A673 (cell line): ENCODE data around the gene PAPSS1. TPM values are rescaled to one million over a fixed set of nuclear protein-coding genes. Genes with fewer than 3 reads are reported as not detected.
A peak's percentile ranks its signal among the peaks of the same experiment; 100 is the strongest.

Experiments
- BruUV-seq: library from RNA; stranded (reverse); fragments of 400-500 nt; replicated peaks from 2 replicates; lab custom pipeline; 2021; lab: Mats Ljungman, UMichigan
- CTCF ChIA-PET: fragments of 300-600 bp; sonication (Branson Sonifier 250); formaldehyde crosslinking; loops from one replicate; lab custom pipeline; 2022; ENCODE audit warnings: antibody characterized with exemption; lab: Charles Lee
- POLR2A ChIA-PET: fragments of 300-600 bp; sonication (Branson Sonifier 250); formaldehyde crosslinking; loops from one replicate; lab custom pipeline; 2022; ENCODE audit warnings: antibody characterized with exemption; ENCODE audit not compliant: low non-redundant PET; lab: Charles Lee
- DNase-seq: peaks from one replicate; pipeline ENCODE4 v3.0.0-alpha.2; 2015; ENCODE audit warnings: low spot score
- H3K27ac ChIP-seq: fragments of 200-600 bp; sonication (generic); 2 replicates; pipeline ENCODE4 v1.5.1; 2016; ENCODE audit warnings: mixed run types, low read depth, mild to moderate bottlenecking, mixed read lengths, antibody characterized with exemption, low read length; ENCODE audit not compliant: poor library complexity, severe bottlenecking
- H3K27me3 ChIP-seq: fragments of 200-600 bp; sonication (generic); replicated peaks from 2 replicates; pipeline ENCODE4 v1.6.1; 2017; ENCODE audit warnings: mixed run types, low read depth, mild to moderate bottlenecking, mixed read lengths, antibody characterized with exemption, low read length; ENCODE audit not compliant: insufficient read depth, poor library complexity
- H3K36me3 ChIP-seq: fragments of 200-600 bp; sonication (generic); 2 replicates; pipeline ENCODE4 v1.6.1; 2016; ENCODE audit warnings: mixed run types, mild to moderate bottlenecking, mixed read lengths, antibody characterized with exemption, low read length; ENCODE audit not compliant: insufficient read depth, poor library complexity, severe bottlenecking
- H3K4me1 ChIP-seq: fragments of 200-600 bp; sonication (generic); 2 replicates; pipeline ENCODE4 v1.6.1; 2017; ENCODE audit warnings: mixed run types, mild to moderate bottlenecking, mixed read lengths, antibody characterized with exemption, low read length; ENCODE audit not compliant: insufficient read depth, poor library complexity, severe bottlenecking
- H3K4me3 ChIP-seq: fragments of 200-600 bp; sonication (generic); 2 replicates; pipeline ENCODE4 v1.5.1; 2016; ENCODE audit warnings: low read depth, mixed run types, mild to moderate bottlenecking, mixed read lengths, low read length; ENCODE audit not compliant: poor library complexity, severe bottlenecking
- H3K9me3 ChIP-seq: fragments of 200-600 bp; sonication (generic); 2 replicates; pipeline ENCODE4 v1.6.1; 2016; ENCODE audit warnings: mixed run types, low read depth, mild to moderate bottlenecking, mixed read lengths, antibody characterized with exemption, low read length; ENCODE audit not compliant: poor library complexity, severe bottlenecking
- EZH2 ChIP-seq: fragments of 200-600 bp; sonication (generic); IDR thresholded peaks from 2 replicates; pipeline ENCODE4 v1.6.1; 2017; ENCODE audit warnings: borderline replicate concordance, low read depth, mild to moderate bottlenecking, mixed read lengths, antibody characterized with exemption, low read length; ENCODE audit not compliant: poor library complexity, severe bottlenecking
- intact Hi-C: fragments of 100-400 bp; cut with micrococcal nuclease; formaldehyde crosslinking; loops from one replicate; pipeline ENCODE4 v1.10.0; 2022; ENCODE audit not compliant: unreplicated experiment
- total RNA-seq: library from RNA; stranded (reverse); gene quantifications from 2 replicates; pipeline ENCODE4 v1.2.3, GENCODE V29; 2021
- TF ChIP-seq, protein P1 (sequence below): fragments of 300-800, 200-600 bp; sonication (generic); conservative IDR thresholded peaks from 2 replicates; pipeline ENCODE4 v1.5.1; 2017; ENCODE audit warnings: low read depth, mild to moderate bottlenecking, antibody characterized with exemption, low read length, moderate library complexity, mixed read lengths

PAPSS1 gene
- total RNA-seq, 1 experiment from 2014 or later = 150 TPM

GRCh38 chr4:107740381-107740780 lies 20.3 kb upstream of the PAPSS1 start:
- H3K4me1 ChIP-seq = peaks cover 18% of the 10 kb centered on the region
- no peaks in the 10 kb centered on the region for H3K27me3 ChIP-seq
- peak; percentile 39 for DNase-seq
- BruUV-seq = no TSS peak
- ChIA-PET CTCF (no interaction called here), POLR2A (no interaction called here)
- no peak overlapping the region for H3K27ac ChIP-seq
- H3K4me3 ChIP-seq = no peak overlapping the region
- TF ChIP-seq, protein P1, sequence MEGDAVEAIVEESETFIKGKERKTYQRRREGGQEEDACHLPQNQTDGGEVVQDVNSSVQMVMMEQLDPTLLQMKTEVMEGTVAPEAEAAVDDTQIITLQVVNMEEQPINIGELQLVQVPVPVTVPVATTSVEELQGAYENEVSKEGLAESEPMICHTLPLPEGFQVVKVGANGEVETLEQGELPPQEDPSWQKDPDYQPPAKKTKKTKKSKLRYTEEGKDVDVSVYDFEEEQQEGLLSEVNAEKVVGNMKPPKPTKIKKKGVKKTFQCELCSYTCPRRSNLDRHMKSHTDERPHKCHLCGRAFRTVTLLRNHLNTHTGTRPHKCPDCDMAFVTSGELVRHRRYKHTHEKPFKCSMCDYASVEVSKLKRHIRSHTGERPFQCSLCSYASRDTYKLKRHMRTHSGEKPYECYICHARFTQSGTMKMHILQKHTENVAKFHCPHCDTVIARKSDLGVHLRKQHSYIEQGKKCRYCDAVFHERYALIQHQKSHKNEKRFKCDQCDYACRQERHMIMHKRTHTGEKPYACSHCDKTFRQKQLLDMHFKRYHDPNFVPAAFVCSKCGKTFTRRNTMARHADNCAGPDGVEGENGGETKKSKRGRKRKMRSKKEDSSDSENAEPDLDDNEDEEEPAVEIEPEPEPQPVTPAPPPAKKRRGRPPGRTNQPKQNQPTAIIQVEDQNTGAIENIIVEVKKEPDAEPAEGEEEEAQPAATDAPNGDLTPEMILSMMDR = peak; percentile 49
- TF ChIP-seq EZH2 = no peak
- intact Hi-C loops = no loop called here
- H3K9me3 ChIP-seq = peaks cover 9% of the 10 kb centered on the region
- H3K36me3 ChIP-seq = no peaks in the 10 kb centered on the region

DNA sequence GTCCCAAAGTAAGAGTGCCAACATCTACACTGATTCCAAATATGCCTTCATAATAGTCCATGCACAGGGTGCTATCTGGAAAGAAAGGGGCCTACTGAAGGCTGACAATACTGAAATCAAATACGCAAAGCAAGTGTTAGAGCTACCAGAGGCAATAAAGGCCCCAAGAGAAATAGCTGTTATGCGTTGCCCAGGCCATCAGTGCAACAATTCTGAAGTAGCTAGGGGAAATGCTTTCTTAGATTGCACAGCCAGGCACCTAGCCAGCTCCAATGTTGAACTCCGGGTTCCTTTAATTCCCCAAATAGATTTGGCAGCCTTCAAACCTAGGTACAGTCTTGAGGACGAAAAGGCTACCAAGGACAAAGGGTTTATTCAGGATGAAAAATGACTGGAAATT lies 17.4 kb upstream of the PAPSS1 start:
- no peak overlapping the region for H3K4me3 ChIP-seq
- no TSS peak for BruUV-seq
- POLR2A ChIA-PET = no interaction called here
- no peak overlapping the region for H3K27ac ChIP-seq
- no peaks in the 10 kb centered on the region for H3K9me3 ChIP-seq
- intact Hi-C loops = loop anchor here (1.0 to 10.0 kb wide), 5 partner anchors 83 to 703 kb away; partner anchors contain the start of gene DKK2
- CTCF ChIA-PET = interaction anchor here (0.5 to 0.8 kb wide), 2 partner anchors 82 to 347 kb away, joined by 3 read pairs; no protein-coding TSS in a partner anchor
- no peak for DNase-seq
- H3K27me3 ChIP-seq = no peaks in the 10 kb centered on the region
- H3K36me3 ChIP-seq = no peaks in the 10 kb centered on the region
- TF ChIP-seq, protein P1 = no peak
- no peak for TF ChIP-seq EZH2
- H3K4me1 ChIP-seq = peaks cover 37% of the 10 kb centered on the region

- Histone ChIP-seq H3K4me3 (no peak overlapping the region), H3K27me3 (no peaks in the 10 kb centered on the region), H3K4me1 (peaks cover 37% of the 10 kb centered on the region), H3K36me3 (no peaks in the 10 kb centered on the region), H3K9me3 (no peaks in the 10 kb centered on the region), H3K27ac (no peak overlapping the region)
- no TSS peak for BruUV-seq
- POLR2A ChIA-PET = no interaction called here
- intact Hi-C loops = loop anchor here (1.0 to 10.0 kb wide), 5 partner anchors 83 to 702 kb away; partner anchors contain the start of gene DKK2
- DNase-seq = peak; percentile 69
- CTCF ChIA-PET = interaction anchor here (0.5 to 0.8 kb wide), 2 partner anchors 82 to 346 kb away, joined by 3 read pairs; no protein-coding TSS in a partner anchor
- TF ChIP-seq, protein P1 = peak; percentile 88
- no peak for TF ChIP-seq EZH2
Observed at GRCh38 chr4:107736924-107737448, 17.0 kb upstream of the PAPSS1 start.
